IPS-18a (cell line): Measurements from ENCODE around the gene PSMD11.

ENCODE experiments used
- H3K27ac ChIP-seq: one replicate; pipeline ENCODE4 v1.5.1; 2013; ENCODE audit warnings: low read length
- H3K27me3 ChIP-seq: one replicate; pipeline ENCODE4 v1.6.1; 2013; ENCODE audit warnings: mild to moderate bottlenecking, low read length; ENCODE audit not compliant: control insufficient read depth, insufficient read depth
- H3K36me3 ChIP-seq: one replicate; pipeline ENCODE4 v1.6.1; 2013; ENCODE audit warnings: low read depth, low read length; ENCODE audit not compliant: control insufficient read depth
- H3K4me1 ChIP-seq: one replicate; pipeline ENCODE4 v1.6.1; 2013; ENCODE audit warnings: low read depth, low read length; ENCODE audit not compliant: control insufficient read depth
- H3K4me3 ChIP-seq: one replicate; pipeline ENCODE4 v1.5.1; 2013; ENCODE audit warnings: low read length
- H3K9ac ChIP-seq: one replicate; pipeline ENCODE4 v1.6.1; 2013; ENCODE audit warnings: mild to moderate bottlenecking, low read length, moderate library complexity
- H3K9me3 ChIP-seq: one replicate; pipeline ENCODE4 v1.6.1; 2013; ENCODE audit warnings: low read depth, low read length; ENCODE audit not compliant: control insufficient read depth

Gene PSMD11

GRCh38 chr17:32503251-32504165 is 59.2 kb downstream of the PSMD11 start:
- Histone ChIP-seq H3K36me3 (no peaks in the 10 kb centered on the region), H3K27ac (no peak overlapping the region), H3K9ac (no peak overlapping the region), H3K4me1 (peaks cover 2% of the 10 kb centered on the region), H3K9me3 (no peaks in the 10 kb centered on the region), H3K27me3 (no peaks in the 10 kb centered on the region), H3K4me3 (no peak overlapping the region)

DNA sequence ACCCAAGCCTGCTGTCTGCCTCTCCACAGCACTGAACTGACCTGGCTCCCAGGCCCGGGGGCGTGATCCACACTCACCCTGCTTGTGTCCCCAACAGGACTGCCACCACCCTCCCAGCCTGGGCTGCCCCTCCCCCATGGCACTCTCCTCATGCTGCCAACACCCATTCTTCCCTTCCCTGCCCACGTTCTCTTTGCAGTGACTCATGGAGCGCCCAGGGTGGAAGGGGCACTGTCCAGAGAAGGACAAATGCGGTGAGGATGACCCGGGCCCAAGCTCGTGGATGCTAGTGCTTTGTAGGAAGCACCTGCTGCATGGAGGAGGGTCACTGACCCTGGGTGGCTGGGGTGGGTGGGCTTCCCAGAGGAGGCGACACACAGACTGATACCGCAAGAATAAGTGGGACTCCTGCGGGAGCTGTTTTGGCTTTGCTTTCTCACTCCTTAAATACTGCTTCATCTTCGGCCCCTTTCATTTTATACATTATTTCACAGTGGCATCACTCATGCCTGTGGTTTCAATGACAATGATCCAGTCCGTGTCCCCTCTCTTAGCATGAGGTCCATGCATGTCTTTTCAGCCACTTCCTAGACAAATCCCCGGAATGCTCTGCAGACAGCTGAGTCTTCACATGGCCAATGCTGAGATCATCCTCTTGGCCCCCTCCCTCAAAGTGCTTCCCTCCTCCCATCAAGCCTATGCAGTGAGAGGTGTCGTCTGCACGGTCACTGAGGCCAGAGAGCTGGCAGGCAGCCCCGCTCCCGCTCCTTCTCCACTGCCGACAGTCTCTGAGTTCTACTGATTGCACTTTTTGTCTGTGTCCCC is 60.1 kb downstream of the PSMD11 start:
- no peaks in the 10 kb centered on the region for H3K4me1 ChIP-seq
- H3K27ac ChIP-seq, result no peak overlapping the region
- no peaks in the 10 kb centered on the region for H3K9me3 ChIP-seq
- H3K9ac ChIP-seq, result no peak overlapping the region
- no peak overlapping the region for H3K4me3 ChIP-seq
- H3K27me3 ChIP-seq, result no peaks in the 10 kb centered on the region
- no peaks in the 10 kb centered on the region for H3K36me3 ChIP-seq

DNA sequence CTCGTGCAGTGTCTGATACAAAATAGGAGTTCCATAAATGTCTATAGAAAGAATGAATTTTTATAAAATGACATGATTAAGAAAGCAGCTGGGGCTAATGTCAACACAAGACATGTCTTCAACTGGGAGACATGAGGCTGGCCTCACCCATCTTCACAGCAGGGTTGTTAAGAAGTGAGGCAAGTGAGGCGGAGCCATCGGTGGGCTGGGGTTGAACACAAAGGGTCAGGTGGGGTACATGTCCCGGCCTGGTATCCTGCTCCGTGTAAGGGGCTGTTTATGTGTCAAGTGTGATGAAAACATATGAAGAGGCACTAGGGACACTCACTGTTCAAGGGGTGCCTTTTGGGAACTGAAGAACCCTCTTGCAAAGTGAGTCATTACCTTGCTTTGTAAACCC is 64.6 kb downstream of the PSMD11 start:
- no peak overlapping the region for H3K27ac ChIP-seq

DNA sequence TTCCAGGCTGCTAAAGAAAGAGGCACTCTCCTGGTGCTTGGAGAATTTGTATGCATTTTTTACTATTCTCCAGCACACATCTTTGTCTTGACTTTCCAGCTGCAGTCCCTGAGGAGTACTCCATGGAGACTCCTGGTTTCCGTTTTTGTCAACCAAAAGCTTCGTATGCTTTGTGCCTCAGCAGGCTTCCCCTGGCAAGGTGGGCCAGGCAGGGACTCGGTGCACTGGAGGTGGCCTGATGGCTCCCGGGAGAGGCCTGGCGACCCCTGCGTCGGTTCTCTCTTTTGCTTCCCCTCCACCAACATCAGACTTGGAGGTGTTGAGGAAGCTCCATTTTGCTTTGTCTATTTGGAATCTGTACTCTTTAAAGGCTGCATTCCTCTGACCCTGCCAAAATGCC is 66.2 kb downstream of the PSMD11 start:
- Histone ChIP-seq H3K4me1 (peaks cover 16% of the 10 kb centered on the region), H3K4me3 (no peak overlapping the region), H3K36me3 (no peaks in the 10 kb centered on the region), H3K27ac (no peak overlapping the region), H3K9me3 (no peaks in the 10 kb centered on the region), H3K9ac (no peak overlapping the region), H3K27me3 (no peaks in the 10 kb centered on the region)

More for the DNA sequence above, 64.6 kb downstream of the PSMD11 start:
- Histone ChIP-seq H3K27me3 (no peaks in the 10 kb centered on the region), H3K4me1 (peaks cover 5% of the 10 kb centered on the region), H3K9me3 (no peaks in the 10 kb centered on the region), H3K36me3 (no peaks in the 10 kb centered on the region), H3K9ac (no peak overlapping the region), H3K4me3 (no peak overlapping the region)

GRCh38 chr17:32512328-32512727 is 68.0 kb downstream of the PSMD11 start:
- H3K36me3 ChIP-seq, result no peaks in the 10 kb centered on the region
- no peaks in the 10 kb centered on the region for H3K27me3 ChIP-seq
- no peak overlapping the region for H3K27ac ChIP-seq
- H3K4me3 ChIP-seq, result no peak overlapping the region
- H3K4me1 ChIP-seq, result peaks cover 34% of the 10 kb centered on the region
- H3K9ac ChIP-seq, result no peak overlapping the region
- H3K9me3 ChIP-seq, result no peaks in the 10 kb centered on the region

GRCh38 chr17:32513579-32513978 is 69.3 kb downstream of the PSMD11 start:
- Histone ChIP-seq H3K4me1 (peaks cover 44% of the 10 kb centered on the region), H3K4me3 (no peak overlapping the region), H3K27ac (no peak overlapping the region), H3K27me3 (peaks cover 7% of the 10 kb centered on the region), H3K9me3 (no peaks in the 10 kb centered on the region), H3K9ac (no peak overlapping the region), H3K36me3 (no peaks in the 10 kb centered on the region)

DNA sequence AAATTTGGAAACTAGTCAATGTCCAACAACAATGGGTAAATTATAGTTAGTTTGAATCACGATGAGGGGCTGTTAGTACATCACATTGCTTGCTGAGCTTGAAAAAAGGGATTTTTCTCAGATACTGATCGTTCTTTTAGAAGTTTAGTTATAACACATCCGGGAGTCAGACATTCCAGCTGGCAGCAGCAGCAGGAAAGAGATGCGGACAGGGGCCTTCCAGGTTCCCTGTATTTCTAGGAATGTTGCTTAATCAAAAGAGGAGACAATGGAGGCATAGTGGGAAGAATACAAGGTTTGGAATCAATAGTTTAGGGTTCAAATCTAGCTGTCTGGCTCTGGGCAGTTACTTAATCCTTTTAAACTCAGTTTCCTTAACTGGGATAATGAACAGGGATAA is 70.3 kb downstream of the PSMD11 start:
- no peaks in the 10 kb centered on the region for H3K36me3 ChIP-seq
- H3K9me3 ChIP-seq, result no peaks in the 10 kb centered on the region
- H3K9ac ChIP-seq, result no peak overlapping the region
- H3K4me3 ChIP-seq, result no peak overlapping the region
- peaks cover 7% of the 10 kb centered on the region for H3K27me3 ChIP-seq
- H3K4me1 ChIP-seq, result peaks cover 49% of the 10 kb centered on the region
- no peak overlapping the region for H3K27ac ChIP-seq

- Histone ChIP-seq H3K4me1 (peaks cover 57% of the 10 kb centered on the region), H3K27me3 (peaks cover 7% of the 10 kb centered on the region), H3K36me3 (no peaks in the 10 kb centered on the region), H3K9me3 (no peaks in the 10 kb centered on the region), H3K9ac (no peak overlapping the region), H3K4me3 (no peak overlapping the region), H3K27ac (no peak overlapping the region)
Observed at GRCh38 chr17:32515677-32516383, 71.5 kb downstream of the PSMD11 start.

DNA sequence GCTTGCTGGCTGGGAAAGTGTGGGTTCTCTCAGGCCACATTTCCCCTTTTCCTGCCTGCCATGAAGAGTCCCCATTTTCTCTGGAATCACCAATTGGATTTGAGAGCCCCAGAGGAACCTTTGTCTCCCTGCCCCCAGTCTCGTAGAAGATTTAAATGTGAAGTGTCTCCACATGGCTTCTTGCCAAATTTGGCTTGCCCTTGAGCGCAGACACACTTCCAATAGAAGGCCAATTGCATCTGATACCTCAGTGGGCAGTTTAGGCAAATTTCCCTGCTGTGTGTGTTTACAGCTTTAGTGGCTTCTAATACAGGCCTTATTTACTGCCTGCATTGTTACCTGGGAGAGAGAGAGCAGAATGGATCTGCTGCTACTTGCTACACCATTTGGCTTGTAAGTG is 72.1 kb downstream of the PSMD11 start:
- Histone ChIP-seq H3K9me3 (no peaks in the 10 kb centered on the region), H3K9ac (no peak overlapping the region), H3K36me3 (no peaks in the 10 kb centered on the region), H3K27ac (no peak overlapping the region), H3K4me1 (peaks cover 63% of the 10 kb centered on the region), H3K4me3 (no peak overlapping the region), H3K27me3 (peaks cover 7% of the 10 kb centered on the region)

DNA sequence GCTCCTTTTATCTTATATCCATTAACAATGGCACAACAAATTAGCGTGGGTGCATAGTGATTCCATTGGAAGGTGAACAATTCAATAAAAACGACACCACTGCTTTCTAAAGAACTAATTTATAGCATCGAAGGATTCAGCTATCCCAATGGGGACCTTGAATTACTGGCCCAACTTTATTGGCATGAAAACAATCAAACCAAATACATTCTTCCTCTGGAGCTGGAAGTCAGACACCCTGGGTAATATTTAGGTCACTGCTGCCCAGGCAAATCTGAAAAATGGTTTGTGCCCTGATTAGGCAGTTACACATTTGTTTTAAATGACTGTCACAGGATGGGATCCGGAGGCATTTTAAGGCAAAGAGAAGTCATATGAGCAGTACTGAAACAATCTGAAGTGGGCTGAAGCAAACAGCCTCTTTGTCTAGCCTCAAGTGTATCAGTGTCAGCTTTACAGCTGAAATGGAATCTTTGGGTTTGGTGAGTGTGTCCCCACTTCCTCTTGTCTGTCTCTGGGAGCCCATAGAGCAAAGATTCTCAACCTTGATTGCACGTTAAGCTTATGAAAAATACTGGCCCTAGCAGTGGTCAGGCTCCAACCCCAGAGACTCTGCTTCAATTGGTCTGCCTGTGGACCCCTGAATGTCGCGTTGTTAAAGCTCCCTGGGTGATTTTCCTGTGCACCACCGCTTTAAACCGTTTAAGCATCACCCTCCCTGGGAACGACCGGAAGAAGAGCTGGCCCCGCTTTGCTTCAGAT is 72.8 kb downstream of the PSMD11 start:
- no peaks in the 10 kb centered on the region for H3K9me3 ChIP-seq
- peaks cover 7% of the 10 kb centered on the region for H3K27me3 ChIP-seq
- H3K4me3 ChIP-seq, result no peak overlapping the region
- H3K27ac ChIP-seq, result no peak overlapping the region
- no peak overlapping the region for H3K9ac ChIP-seq
- no peaks in the 10 kb centered on the region for H3K36me3 ChIP-seq
- H3K4me1 ChIP-seq, result peaks cover 63% of the 10 kb centered on the region

GRCh38 chr17:32517982-32518381 is 73.7 kb downstream of the PSMD11 start:
- Histone ChIP-seq H3K4me3 (no peak overlapping the region), H3K4me1 (peaks cover 65% of the 10 kb centered on the region), H3K27ac (no peak overlapping the region), H3K9me3 (no peaks in the 10 kb centered on the region), H3K9ac (no peak overlapping the region), H3K27me3 (peaks cover 7% of the 10 kb centered on the region), H3K36me3 (no peaks in the 10 kb centered on the region)
